H9 (cell line): ENCODE measurements around the gene GXYLT1. TPM values are rescaled to one million over a fixed set of nuclear protein-coding genes. Genes with fewer than 3 reads are reported as not detected.

Experiments
- DNase-seq: peaks from one replicate; pipeline ENCODE4 v3.0.0-alpha.2; 2017
- H2AFZ ChIP-seq: one replicate; pipeline ENCODE4 v1.6.1; 2013; ENCODE audit warnings: mild to moderate bottlenecking, low read length, control low read depth, moderate library complexity
- H2AK5ac ChIP-seq: 2 replicates; pipeline ENCODE4 v1.6.1; 2013; ENCODE audit warnings: low read length, control low read depth, mixed read lengths; ENCODE audit not compliant: insufficient read length
- H2BK120ac ChIP-seq: one replicate; pipeline ENCODE4 v1.6.1; 2013; ENCODE audit warnings: low read depth, mild to moderate bottlenecking, low read length, control low read depth, inconsistent platforms; ENCODE audit not compliant: poor library complexity, severe bottlenecking
- H2BK12ac ChIP-seq: 2 replicates; pipeline ENCODE4 v1.6.1; 2013; ENCODE audit warnings: low read length, control low read depth, mixed read lengths, low read depth; ENCODE audit not compliant: insufficient read length
- H2BK15ac ChIP-seq: 2 replicates; pipeline ENCODE4 v1.6.1; 2013; ENCODE audit warnings: low read depth, low read length, control low read depth
- H2BK20ac ChIP-seq: one replicate; pipeline ENCODE4 v1.6.1; 2013; ENCODE audit warnings: low read depth, mild to moderate bottlenecking, low read length, control low read depth, inconsistent platforms; ENCODE audit not compliant: poor library complexity, severe bottlenecking
- H2BK5ac ChIP-seq: 2 replicates; pipeline ENCODE4 v1.6.1; 2013; ENCODE audit warnings: low read length, control low read depth, mixed read lengths; ENCODE audit not compliant: insufficient read length
- H3K14ac ChIP-seq: 2 replicates; pipeline ENCODE4 v1.6.1; 2013; ENCODE audit warnings: low read length, control low read depth; ENCODE audit not compliant: insufficient read depth
- H3K18ac ChIP-seq: 2 replicates; pipeline ENCODE4 v1.6.1; 2013; ENCODE audit warnings: low read depth, mild to moderate bottlenecking, mixed read lengths, low read length, control low read depth; ENCODE audit not compliant: insufficient read length
- H3K23ac ChIP-seq: 2 replicates; pipeline ENCODE4 v1.6.1; 2013; ENCODE audit warnings: low read length, control low read depth, mixed read lengths, low read depth; ENCODE audit not compliant: insufficient read length
- H3K23me2 ChIP-seq: 2 replicates; pipeline ENCODE4 v1.6.1; 2013; ENCODE audit warnings: low read depth, mild to moderate bottlenecking, mixed read lengths, low read length, control low read depth; ENCODE audit not compliant: insufficient read length, poor library complexity, severe bottlenecking
- H3K27ac ChIP-seq: 2 replicates; pipeline ENCODE4 v1.5.1; 2013; ENCODE audit warnings: low read length, control low read depth, mixed read lengths, low read depth; ENCODE audit not compliant: insufficient read length
- H3K27me3 ChIP-seq: 2 replicates; pipeline ENCODE4 v1.6.1; 2013; ENCODE audit warnings: low read length, control low read depth, inconsistent platforms; ENCODE audit not compliant: insufficient read depth
- H3K4ac ChIP-seq: 2 replicates; pipeline ENCODE4 v1.6.1; 2013; ENCODE audit warnings: low read depth, mild to moderate bottlenecking, control low read depth, inconsistent platforms, low read length, moderate library complexity
- H3K4me1 ChIP-seq: 2 replicates; pipeline ENCODE4 v1.6.1; 2013; ENCODE audit warnings: low read length, control low read depth, inconsistent platforms; ENCODE audit not compliant: insufficient read depth
- H3K4me2 ChIP-seq: 2 replicates; pipeline ENCODE4 v1.6.1; 2013; ENCODE audit warnings: low read length, control low read depth, mixed read lengths; ENCODE audit not compliant: insufficient read length, insufficient read depth
- H3K56ac ChIP-seq: 2 replicates; pipeline ENCODE4 v1.6.1; 2013; ENCODE audit warnings: low read depth, mild to moderate bottlenecking, mixed read lengths, low read length, control low read depth; ENCODE audit not compliant: insufficient read length
- H3K79me1 ChIP-seq: 2 replicates; pipeline ENCODE4 v1.6.1; 2013; ENCODE audit warnings: low read depth, mild to moderate bottlenecking, moderate library complexity, low read length, control low read depth, inconsistent platforms; ENCODE audit not compliant: insufficient read depth, poor library complexity, severe bottlenecking
- H3K79me2 ChIP-seq: 2 replicates; pipeline ENCODE4 v1.6.1; 2013; ENCODE audit warnings: low read length, control low read depth, inconsistent platforms; ENCODE audit not compliant: insufficient read depth
- H3K9ac ChIP-seq: 2 replicates; pipeline ENCODE4 v1.6.1; 2013; ENCODE audit warnings: low read length, control low read depth, mixed read lengths; ENCODE audit not compliant: insufficient read length; ENCODE audit errors: extremely low read depth
- H3K9me3 ChIP-seq: one replicate; pipeline ENCODE4 v1.6.1; 2013; ENCODE audit warnings: low read depth, low read length, inconsistent platforms; ENCODE audit not compliant: control insufficient read depth
- H3T11ph ChIP-seq: one replicate; pipeline ENCODE4 v1.6.1; 2013; ENCODE audit warnings: mild to moderate bottlenecking, low read length, control low read depth, inconsistent platforms
- H4K20me1 ChIP-seq: one replicate; pipeline ENCODE4 v1.6.1; 2013; ENCODE audit not compliant: control insufficient read depth, insufficient read length, insufficient read depth
- H4K5ac ChIP-seq: 2 replicates; pipeline ENCODE4 v1.6.1; 2013; ENCODE audit warnings: low read depth, mild to moderate bottlenecking, mixed read lengths, low read length, control low read depth; ENCODE audit not compliant: insufficient read length
- H4K8ac ChIP-seq: replicated peaks from 2 replicates; pipeline ENCODE4 v1.6.1; 2013; ENCODE audit warnings: low read length, control low read depth, mixed read lengths, low read depth; ENCODE audit not compliant: insufficient read length
- H4K91ac ChIP-seq: 2 replicates; pipeline ENCODE4 v1.6.1; 2013; ENCODE audit warnings: low read depth, mild to moderate bottlenecking, moderate library complexity, mixed read lengths, low read length, control low read depth; ENCODE audit not compliant: insufficient read length
- H3K27ac Mint-ChIP-seq, 3 experiments: 2 replicates in 2 of 3; 3 replicates in 1 of 3; pipeline ENCODE4 v1.8.0; 2020 to 2021; ENCODE audit warnings: mixed read lengths in 3 of 3, mild to moderate bottlenecking in 1 of 3, moderate library complexity in 1 of 3
- H3K27me3 Mint-ChIP-seq: 2 replicates; pipeline ENCODE4 v1.8.0; 2021; ENCODE audit warnings: low read depth, mild to moderate bottlenecking, moderate library complexity, mixed read lengths
- H3K36me3 Mint-ChIP-seq, 3 experiments: 2 replicates in 2 of 3; 3 replicates in 1 of 3; pipeline ENCODE4 v1.8.0; 2020 to 2021; ENCODE audit warnings: low read depth in 3 of 3, mixed read lengths in 3 of 3; ENCODE audit not compliant: insufficient read depth in 1 of 3
- H3K4me1 Mint-ChIP-seq, 2 experiments: 2 replicates each; pipeline ENCODE4 v1.8.0; 2020; ENCODE audit warnings: mixed read lengths in 2 of 2
- H3K4me3 Mint-ChIP-seq, 2 experiments: 2 replicates in 1 of 2; 3 replicates in 1 of 2; pipeline ENCODE4 v1.8.0; 2020 to 2021; ENCODE audit warnings: mild to moderate bottlenecking in 2 of 2, mixed read lengths in 2 of 2, moderate library complexity in 1 of 2
- H3K9me3 Mint-ChIP-seq, 2 experiments: 2 replicates in 1 of 2; 3 replicates in 1 of 2; pipeline ENCODE4 v1.8.0; 2020; ENCODE audit warnings: mild to moderate bottlenecking in 2 of 2, mixed read lengths in 2 of 2, moderate library complexity in 1 of 2
- WGBS: extraction: QIAGEN DNeasy Blood & Tissue Kit; methylation state at CpG from one replicate; pipeline ENCODE4 v1.1.7; 2013; ENCODE audit warnings: missing lambda C conversion rate, low lambda C conversion rate, mixed read lengths; ENCODE audit not compliant: insufficient read length; ENCODE audit errors: extremely low coverage; 5-methylcytosine and 5-hydroxymethylcytosine counted together
- total RNA-seq: library from RNA; stranded (reverse); gene quantifications from 2 replicates; pipeline ENCODE4 v1.2.1, GENCODE V29; 2021
- TF ChIP-seq, protein P1 (sequence below): fragments of 200-600 bp; sonication (generic); conservative IDR thresholded peaks from 3 replicates; pipeline ENCODE4 v1.8.0; 2021; ENCODE audit warnings: antibody characterized with exemption, mild to moderate bottlenecking

GXYLT1 gene
- total RNA-seq, 1 experiment from 2014 or later, result 14.5 TPM

DNA sequence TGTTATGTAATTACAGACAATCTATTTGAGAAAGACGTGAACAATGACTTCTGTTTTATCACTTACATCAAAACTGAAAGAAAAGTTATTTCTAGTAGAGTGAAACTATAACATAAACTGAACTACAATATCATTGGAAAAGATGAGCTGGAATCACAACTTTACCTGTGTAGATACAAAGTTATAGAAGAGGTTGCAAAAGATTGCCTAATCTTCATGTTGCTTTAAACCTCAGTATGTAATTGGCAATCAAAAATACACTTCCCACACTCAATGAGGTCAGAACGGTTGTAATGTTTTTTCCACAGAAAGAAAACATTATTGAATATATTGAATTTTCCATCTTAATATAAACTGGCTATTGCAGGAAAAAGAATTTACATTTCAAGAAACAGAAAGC is 37.7 kb upstream of the GXYLT1 start:
- DNase-seq, result no peak
- Histone ChIP-seq H3K79me2 (no peaks in the 10 kb centered on the region), H3T11ph (no peak overlapping the region), H4K20me1 (no peaks in the 10 kb centered on the region), H3K4ac (no peak overlapping the region), H3K56ac (no peak overlapping the region), H2BK12ac (no peak overlapping the region), H4K5ac (no peak overlapping the region), H2BK20ac (no peak overlapping the region), H3K79me1 (no peaks in the 10 kb centered on the region), H3K23ac (no peak overlapping the region), H3K9me3 (no peaks in the 10 kb centered on the region), H2AFZ (no peak overlapping the region), H3K9ac (no peak overlapping the region), H2BK15ac (no peak overlapping the region), H2AK5ac (no peak overlapping the region), H2BK5ac (no peak overlapping the region), H3K4me1 (peaks cover 2% of the 10 kb centered on the region; the same call in 1 of the 2 replicates), H3K14ac (no peak overlapping the region), H3K4me2 (no peak overlapping the region), H4K8ac (no peak overlapping the region), H3K18ac (no peak overlapping the region), H2BK120ac (no peak overlapping the region), H3K23me2 (no peaks in the 10 kb centered on the region), H4K91ac (no peak overlapping the region), H3K27me3 (no peaks in the 10 kb centered on the region), H3K27ac (no peak overlapping the region)
- Mint-ChIP-seq H3K9me3 (no peaks in the 10 kb centered on the region), H3K27ac (no peak overlapping the region), H3K36me3 (peaks cover 0 to 3% (median 0%) of the 10 kb centered on the region in 3 experiments; a peak in 1 of 7 replicates), H3K4me3 (no peak overlapping the region), H3K4me1 (peaks cover 10 to 16% of the 10 kb centered on the region in 2 experiments), H3K27me3 (no peaks in the 10 kb centered on the region)
- TF ChIP-seq, protein P1, sequence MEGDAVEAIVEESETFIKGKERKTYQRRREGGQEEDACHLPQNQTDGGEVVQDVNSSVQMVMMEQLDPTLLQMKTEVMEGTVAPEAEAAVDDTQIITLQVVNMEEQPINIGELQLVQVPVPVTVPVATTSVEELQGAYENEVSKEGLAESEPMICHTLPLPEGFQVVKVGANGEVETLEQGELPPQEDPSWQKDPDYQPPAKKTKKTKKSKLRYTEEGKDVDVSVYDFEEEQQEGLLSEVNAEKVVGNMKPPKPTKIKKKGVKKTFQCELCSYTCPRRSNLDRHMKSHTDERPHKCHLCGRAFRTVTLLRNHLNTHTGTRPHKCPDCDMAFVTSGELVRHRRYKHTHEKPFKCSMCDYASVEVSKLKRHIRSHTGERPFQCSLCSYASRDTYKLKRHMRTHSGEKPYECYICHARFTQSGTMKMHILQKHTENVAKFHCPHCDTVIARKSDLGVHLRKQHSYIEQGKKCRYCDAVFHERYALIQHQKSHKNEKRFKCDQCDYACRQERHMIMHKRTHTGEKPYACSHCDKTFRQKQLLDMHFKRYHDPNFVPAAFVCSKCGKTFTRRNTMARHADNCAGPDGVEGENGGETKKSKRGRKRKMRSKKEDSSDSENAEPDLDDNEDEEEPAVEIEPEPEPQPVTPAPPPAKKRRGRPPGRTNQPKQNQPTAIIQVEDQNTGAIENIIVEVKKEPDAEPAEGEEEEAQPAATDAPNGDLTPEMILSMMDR, result no peak
- WGBS, result no CpG with 5 or more reads among the region's 2 CpGs
